Suprapubic skin (tissue), 4 donors: ENCODE data around the gene CDC42EP4. TPM values are rescaled to one million over a fixed set of nuclear protein-coding genes. Genes with fewer than 3 reads are reported as not detected.

Experiments
- DNase-seq, 2 donors: peaks; one replicate each; pipeline ENCODE4 v3.0.0-alpha.2; 2019; ENCODE audit warnings: low spot score in 2 of 2
- H3K27ac ChIP-seq: fragments of 200-600 bp; sonication (generic); one replicate; pipeline ENCODE4 v1.5.1; 2019
- H3K27me3 ChIP-seq: fragments of 200-600 bp; sonication (generic); one replicate; pipeline ENCODE4 v1.5.1; 2019
- H3K36me3 ChIP-seq: fragments of 200-600 bp; sonication (generic); one replicate; pipeline ENCODE4 v1.5.1; 2019
- H3K4me1 ChIP-seq: fragments of 200-600 bp; sonication (generic); one replicate; pipeline ENCODE4 v1.5.1; 2019
- H3K4me3 ChIP-seq: fragments of 200-600 bp; sonication (generic); one replicate; pipeline ENCODE4 v1.5.1; 2019; ENCODE audit warnings: mild to moderate bottlenecking
- H3K9me3 ChIP-seq: fragments of 200-600 bp; sonication (generic); one replicate; pipeline ENCODE4 v1.5.1; 2019
- CTCF ChIP-seq, 2 donors: fragments of 200-600 bp in 1 of 2; fragments of 450-650 bp in 1 of 2; sonication (generic) in 1 of 2; IDR thresholded peaks; one replicate each; pipeline ENCODE4 v1.5.1; 2016 to 2019; ENCODE audit warnings: antibody characterized with exemption in 2 of 2, mild to moderate bottlenecking in 1 of 2, moderate library complexity in 1 of 2
- EP300 ChIP-seq: sonication (generic); formaldehyde crosslinking; IDR thresholded peaks from one replicate; pipeline ENCODE4 v1.6.1; 2017; ENCODE audit warnings: antibody characterized with exemption
- POLR2A ChIP-seq, 2 donors: fragments of 450-650 bp; IDR thresholded peaks; one replicate each; pipeline ENCODE4 v1.6.1; 2017; ENCODE audit warnings: antibody characterized with exemption in 2 of 2, mild to moderate bottlenecking in 2 of 2, moderate library complexity in 2 of 2
- POLR2AphosphoS5 ChIP-seq, 3 donors: sonication (generic); formaldehyde crosslinking; IDR thresholded peaks; one replicate each; pipeline ENCODE4 v1.6.1; 2017; ENCODE audit warnings: antibody characterized with exemption in 3 of 3
- WGBS: methylation state at CpG from one replicate; pipeline ENCODE4 v1.1.5; 2018; 5-methylcytosine and 5-hydroxymethylcytosine counted together
- total RNA-seq, 4 donors: library from RNA; depleted of rRNA; stranded (reverse); fragments of >200 nt; gene quantifications; one replicate each; pipeline ENCODE4 v1.1.0, GENCODE V29; 2016

The CDC42EP4 gene
- total RNA-seq, 4 donors from 2014 or later = 60.0 to 86.8 (median 81.5) TPM

GRCh38 chr17:73249700-73250099 is 62.1 kb downstream of the CDC42EP4 start:
- WGBS = 79% methylated on average over 8 of the region's 8 CpGs
- peaks cover 38% of the 10 kb centered on the region for H3K36me3 ChIP-seq
- no peak overlapping the region for H3K27ac ChIP-seq
- no peak for DNase-seq
- no peaks in the 10 kb centered on the region for H3K27me3 ChIP-seq
- H3K4me3 ChIP-seq = no peak overlapping the region
- no peak for TF ChIP-seq EP300
- no peaks in the 10 kb centered on the region for H3K9me3 ChIP-seq
- H3K4me1 ChIP-seq = no peaks in the 10 kb centered on the region

GRCh38 chr17:73248532-73248931 is 63.3 kb downstream of the CDC42EP4 start:
- Histone ChIP-seq H3K4me3 (no peak overlapping the region), H3K36me3 (peaks cover 43% of the 10 kb centered on the region), H3K4me1 (no peaks in the 10 kb centered on the region), H3K27ac (no peak overlapping the region), H3K27me3 (no peaks in the 10 kb centered on the region), H3K9me3 (no peaks in the 10 kb centered on the region)
- DNase-seq = no peak
- 88% methylated on average over 10 of the region's 10 CpGs for WGBS
- TF ChIP-seq POLR2A (IDR thresholded peaks at IDR 0.05) (no peak), CTCF (IDR thresholded peaks at IDR 0.05) (no peak), EP300 (no peak), POLR2AphosphoS5 (IDR thresholded peaks at IDR 0.05) (no peak)

- TF ChIP-seq POLR2A (IDR thresholded peaks at IDR 0.05) (no peak), POLR2AphosphoS5 (IDR thresholded peaks at IDR 0.05) (no peak), EP300 (no peak), CTCF (IDR thresholded peaks at IDR 0.05) (no peak)
- 84% methylated on average over 2 of the region's 2 CpGs for WGBS
- H3K9me3 ChIP-seq = no peaks in the 10 kb centered on the region
- no peaks in the 10 kb centered on the region for H3K27me3 ChIP-seq
- no peaks in the 10 kb centered on the region for H3K4me1 ChIP-seq
- H3K36me3 ChIP-seq = peaks cover 45% of the 10 kb centered on the region
- no peak overlapping the region for H3K27ac ChIP-seq
- DNase-seq = no peak
- no peak overlapping the region for H3K4me3 ChIP-seq
Measured at GRCh38 chr17:73247726-73248125, 64.1 kb downstream of the CDC42EP4 start.

GRCh38 chr17:73240561-73240960 is 71.2 kb downstream of the CDC42EP4 start:
- WGBS = 60% methylated on average over 2 of the region's 2 CpGs
- H3K4me1 ChIP-seq = peaks cover 4% of the 10 kb centered on the region
- TF ChIP-seq POLR2A (IDR thresholded peaks at IDR 0.05) (no peak), EP300 (no peak), CTCF (IDR thresholded peaks at IDR 0.05) (no peak), POLR2AphosphoS5 (IDR thresholded peaks at IDR 0.05) (no peak)
- no peak overlapping the region for H3K4me3 ChIP-seq
- peaks cover 22% of the 10 kb centered on the region for H3K36me3 ChIP-seq
- DNase-seq = no peak
- H3K27ac ChIP-seq = no peak overlapping the region
- H3K9me3 ChIP-seq = no peaks in the 10 kb centered on the region
- H3K27me3 ChIP-seq = no peaks in the 10 kb centered on the region

- Histone ChIP-seq H3K27me3 (no peaks in the 10 kb centered on the region), H3K4me3 (no peak overlapping the region), H3K36me3 (peaks cover 18% of the 10 kb centered on the region), H3K4me1 (peaks cover 13% of the 10 kb centered on the region), H3K9me3 (no peaks in the 10 kb centered on the region), H3K27ac (no peak overlapping the region)
- TF ChIP-seq CTCF (IDR thresholded peaks at IDR 0.05) = no peak
- 72% methylated on average over 6 of the region's 6 CpGs for WGBS
- no peak for DNase-seq
Measured at GRCh38 chr17:73237714-73238113, 74.1 kb downstream of the CDC42EP4 start.

- TF ChIP-seq EP300 = no peak
- no peak for TF ChIP-seq POLR2A (IDR thresholded peaks at IDR 0.05)
- TF ChIP-seq CTCF (IDR thresholded peaks at IDR 0.05) = no peak
- no peak for TF ChIP-seq POLR2AphosphoS5 (IDR thresholded peaks at IDR 0.05)
- DNase-seq = no peak
- H3K4me1 ChIP-seq = peaks cover 30% of the 10 kb centered on the region
Measured at GRCh38 chr17:73234736-73235135, 77.1 kb downstream of the CDC42EP4 start.

More at GRCh38 chr17:73234736-73235135, 77.1 kb downstream of the CDC42EP4 start:
- no peaks in the 10 kb centered on the region for H3K9me3 ChIP-seq
- H3K4me3 ChIP-seq = no peak overlapping the region
- no peaks in the 10 kb centered on the region for H3K27me3 ChIP-seq
- 93% methylated on average over 10 of the region's 10 CpGs for WGBS
- H3K36me3 ChIP-seq = peaks cover 18% of the 10 kb centered on the region
- no peak overlapping the region for H3K27ac ChIP-seq
